Osteoblast (primary cell): Measurements from ENCODE around the gene COBL. TPM values are rescaled to one million over a fixed set of nuclear protein-coding genes. Genes with fewer than 3 reads are reported as not detected.

ENCODE experiments used
- DNase-seq: peaks from one replicate; pipeline ENCODE4 v3.0.0; 2011; ENCODE audit warnings: low spot score, mixed read lengths; ENCODE audit not compliant: insufficient read length; ENCODE audit errors: missing footprints
- H2AFZ ChIP-seq: 2 replicates; pipeline ENCODE4 v1.6.0; 2011; ENCODE audit warnings: mild to moderate bottlenecking, low read length
- H3K27ac ChIP-seq: 2 replicates; pipeline ENCODE4 v1.5.1; 2011; ENCODE audit warnings: mild to moderate bottlenecking, low read depth, low read length, moderate library complexity
- H3K27me3 ChIP-seq: 2 replicates; pipeline ENCODE4 v1.6.0; 2012; ENCODE audit warnings: mild to moderate bottlenecking, control low read depth, inconsistent platforms, low read length, moderate library complexity; ENCODE audit not compliant: insufficient read depth
- H3K36me3 ChIP-seq: 2 replicates; pipeline ENCODE4 v1.5.1; 2011; ENCODE audit warnings: mild to moderate bottlenecking, low read length, control low read depth, moderate library complexity; ENCODE audit not compliant: insufficient read depth
- H3K4me1 ChIP-seq: 2 replicates; pipeline ENCODE4 v1.5.1; 2011; ENCODE audit warnings: mild to moderate bottlenecking, low read length, control low read depth, moderate library complexity; ENCODE audit not compliant: insufficient read depth
- H3K4me2 ChIP-seq: 2 replicates; pipeline ENCODE4 v1.6.0; 2011; ENCODE audit warnings: mild to moderate bottlenecking, low read length; ENCODE audit not compliant: insufficient read depth
- H3K4me3 ChIP-seq: fragments of 200-600 bp; sonication (generic); 3 replicates; pipeline ENCODE4 v1.5.1; 2012; ENCODE audit warnings: mild to moderate bottlenecking, low read length, inconsistent platforms; ENCODE audit not compliant: insufficient read depth
- H3K79me2 ChIP-seq: 2 replicates; pipeline ENCODE4 v1.6.0; 2012; ENCODE audit warnings: mild to moderate bottlenecking, low read length, control low read depth, inconsistent platforms; ENCODE audit not compliant: insufficient read depth
- H3K9me3 ChIP-seq: 2 replicates; pipeline ENCODE4 v1.5.1; 2011; ENCODE audit warnings: low read depth, low read length, control low read depth
- H4K20me1 ChIP-seq: 2 replicates; pipeline ENCODE4 v1.6.0; 2012; ENCODE audit warnings: mild to moderate bottlenecking, low read length, control low read depth; ENCODE audit not compliant: insufficient read depth
- CTCF ChIP-seq: IDR thresholded peaks from 2 replicates; pipeline ENCODE4 v1.5.1; 2011; ENCODE audit warnings: mild to moderate bottlenecking, low read depth, low read length, moderate library complexity; ENCODE audit errors: extremely low read depth
- total RNA-seq: library from RNA; depleted of rRNA; stranded (reverse); fragments of >200 nt; gene quantifications from 2 replicates; pipeline ENCODE4 v1.2.3, GENCODE V29; 2012

COBL gene
- total RNA-seq, 1 donor, result under 0.01 TPM

- Histone ChIP-seq H3K4me1 (no peaks in the 10 kb centered on the region), H3K4me2 (no peak overlapping the region), H3K36me3 (no peaks in the 10 kb centered on the region), H3K27ac (no peak overlapping the region), H4K20me1 (no peaks in the 10 kb centered on the region), H3K4me3 (no peak overlapping the region), H3K9me3 (no peaks in the 10 kb centered on the region), H2AFZ (no peak overlapping the region), H3K27me3 (no peaks in the 10 kb centered on the region), H3K79me2 (no peaks in the 10 kb centered on the region)
- no peak for DNase-seq
- TF ChIP-seq CTCF, result no peak
Measured at GRCh38 chr7:51129527-51130472, 186.8 kb downstream of the COBL start.

- Histone ChIP-seq H3K9me3 (no peaks in the 10 kb centered on the region), H3K4me2 (no peak overlapping the region), H3K27me3 (no peaks in the 10 kb centered on the region), H3K4me3 (no peak overlapping the region), H3K4me1 (peaks cover 3% of the 10 kb centered on the region), H4K20me1 (no peaks in the 10 kb centered on the region), H3K79me2 (no peaks in the 10 kb centered on the region), H3K27ac (no peak overlapping the region), H3K36me3 (no peaks in the 10 kb centered on the region), H2AFZ (no peak overlapping the region)
- TF ChIP-seq CTCF, result no peak
- DNase-seq, result no peak
Measured at GRCh38 chr7:51128545-51129435, 187.8 kb downstream of the COBL start.

- H3K4me1 ChIP-seq, result peaks cover 13% of the 10 kb centered on the region
- no peak overlapping the region for H2AFZ ChIP-seq
- TF ChIP-seq CTCF, result no peak
- H3K79me2 ChIP-seq, result no peaks in the 10 kb centered on the region
- no peaks in the 10 kb centered on the region for H3K27me3 ChIP-seq
- no peak overlapping the region for H3K27ac ChIP-seq
- H3K4me3 ChIP-seq, result no peak overlapping the region
- H3K4me2 ChIP-seq, result no peak overlapping the region
- H4K20me1 ChIP-seq, result no peaks in the 10 kb centered on the region
- DNase-seq, result no peak
- H3K36me3 ChIP-seq, result no peaks in the 10 kb centered on the region
- H3K9me3 ChIP-seq, result no peaks in the 10 kb centered on the region
Measured at GRCh38 chr7:51127618-51127904, 189.0 kb downstream of the COBL start.
